Measurements from ENCODE around the gene RIC8B.

Gene RIC8B

DNA sequence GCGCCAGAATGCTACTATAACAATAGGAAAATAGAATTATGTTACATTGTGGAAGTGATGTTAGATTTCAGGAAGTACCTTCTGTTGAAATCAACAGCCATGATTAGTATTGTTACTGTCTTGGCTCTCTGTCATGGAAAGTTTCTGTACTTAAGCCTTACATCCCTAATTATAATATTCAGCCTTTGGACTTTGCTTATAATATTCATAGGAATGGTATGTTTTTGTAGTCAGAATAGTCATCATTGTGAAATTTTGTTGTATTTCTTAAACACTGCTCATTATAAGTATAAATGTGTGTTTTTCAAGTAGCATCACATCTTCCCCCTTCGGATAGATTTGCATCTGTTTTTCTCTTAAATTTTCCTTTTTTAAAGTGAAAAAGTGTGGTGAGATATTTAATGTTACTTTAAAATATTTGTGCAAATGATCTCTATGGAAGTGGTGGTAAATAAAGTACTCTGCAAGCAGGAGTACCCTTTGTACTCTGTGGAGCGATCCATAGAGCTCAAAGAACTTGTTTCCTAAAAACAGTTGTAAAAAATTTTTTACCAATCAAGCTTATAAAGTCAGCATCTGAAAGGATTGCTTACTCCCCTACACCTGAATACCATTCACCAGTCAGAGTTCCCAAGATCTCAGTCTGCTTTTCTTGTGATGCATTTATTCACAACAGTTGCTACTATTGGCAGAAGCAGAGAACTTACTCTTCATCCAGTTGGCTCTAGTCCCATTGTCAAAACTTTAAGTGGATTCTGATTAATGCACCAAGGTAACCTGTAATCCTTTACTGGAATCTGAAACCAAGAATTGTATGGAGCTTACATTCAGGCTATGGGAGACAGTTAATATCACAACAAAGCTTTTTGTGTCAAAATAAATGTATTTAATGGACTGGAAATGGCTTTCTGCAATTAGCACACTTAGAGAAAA is 87.8 kb downstream of the RIC8B start:
- no peak overlapping the region for H3K27ac ChIP-seq
- no peak overlapping the region for H3K4me3 ChIP-seq (ENCODE audit: low read depth, low read length)
- no peak overlapping the region for H2AFZ ChIP-seq
- no peaks in the 10 kb centered on the region for H3K9me3 ChIP-seq (ENCODE audit: control insufficient read depth, low read length)
- no peak overlapping the region for H3K9ac ChIP-seq
- no peaks in the 10 kb centered on the region for H3K4me1 ChIP-seq
- TF ChIP-seq, protein P1, sequence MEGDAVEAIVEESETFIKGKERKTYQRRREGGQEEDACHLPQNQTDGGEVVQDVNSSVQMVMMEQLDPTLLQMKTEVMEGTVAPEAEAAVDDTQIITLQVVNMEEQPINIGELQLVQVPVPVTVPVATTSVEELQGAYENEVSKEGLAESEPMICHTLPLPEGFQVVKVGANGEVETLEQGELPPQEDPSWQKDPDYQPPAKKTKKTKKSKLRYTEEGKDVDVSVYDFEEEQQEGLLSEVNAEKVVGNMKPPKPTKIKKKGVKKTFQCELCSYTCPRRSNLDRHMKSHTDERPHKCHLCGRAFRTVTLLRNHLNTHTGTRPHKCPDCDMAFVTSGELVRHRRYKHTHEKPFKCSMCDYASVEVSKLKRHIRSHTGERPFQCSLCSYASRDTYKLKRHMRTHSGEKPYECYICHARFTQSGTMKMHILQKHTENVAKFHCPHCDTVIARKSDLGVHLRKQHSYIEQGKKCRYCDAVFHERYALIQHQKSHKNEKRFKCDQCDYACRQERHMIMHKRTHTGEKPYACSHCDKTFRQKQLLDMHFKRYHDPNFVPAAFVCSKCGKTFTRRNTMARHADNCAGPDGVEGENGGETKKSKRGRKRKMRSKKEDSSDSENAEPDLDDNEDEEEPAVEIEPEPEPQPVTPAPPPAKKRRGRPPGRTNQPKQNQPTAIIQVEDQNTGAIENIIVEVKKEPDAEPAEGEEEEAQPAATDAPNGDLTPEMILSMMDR (IDR thresholded peaks at IDR 0.05): no peak
- H3K36me3 ChIP-seq (ENCODE audit: control insufficient read depth, insufficient read depth, low read length): no peaks in the 10 kb centered on the region
- no peak overlapping the region for H3K4me2 ChIP-seq (ENCODE audit: low read length)
- H3K27me3 ChIP-seq (ENCODE audit: control insufficient read depth, insufficient read depth, low read length): no peaks in the 10 kb centered on the region
- H3K79me2 ChIP-seq: no peaks in the 10 kb centered on the region

DNA sequence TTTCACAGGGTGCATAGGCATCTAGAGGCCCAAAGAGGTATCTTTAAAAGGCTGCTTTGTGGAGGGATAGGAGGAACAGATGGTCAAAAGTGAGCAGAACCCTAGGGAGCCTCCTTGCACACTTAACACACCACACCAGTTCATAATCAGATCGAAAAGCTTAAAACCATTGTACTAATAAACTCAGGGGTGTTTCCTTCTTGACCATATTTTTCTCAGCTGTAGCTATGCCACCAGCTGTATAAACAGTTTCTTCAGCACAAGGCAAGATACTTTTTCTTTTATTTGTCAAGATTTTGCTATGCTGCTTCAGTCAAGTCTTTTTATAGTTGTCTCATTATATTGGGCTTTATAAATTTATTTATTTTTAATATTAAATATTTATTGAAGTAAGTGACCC is 88.7 kb downstream of the RIC8B start:
- H3K4me2 ChIP-seq (ENCODE audit: low read length): no peak overlapping the region
- no peak overlapping the region for H3K27ac ChIP-seq
- no peaks in the 10 kb centered on the region for H3K4me1 ChIP-seq
- H3K27me3 ChIP-seq (ENCODE audit: control insufficient read depth, insufficient read depth, low read length): no peaks in the 10 kb centered on the region
- no peak overlapping the region for H3K4me3 ChIP-seq (ENCODE audit: low read depth, low read length)
- H2AFZ ChIP-seq: no peak overlapping the region
- no peaks in the 10 kb centered on the region for H3K79me2 ChIP-seq
- H3K36me3 ChIP-seq (ENCODE audit: control insufficient read depth, insufficient read depth, low read length): no peaks in the 10 kb centered on the region
- no peaks in the 10 kb centered on the region for H3K9me3 ChIP-seq (ENCODE audit: control insufficient read depth, low read length)
- TF ChIP-seq, protein P1 (IDR thresholded peaks at IDR 0.05): no peak
- H3K9ac ChIP-seq: no peak overlapping the region

DNA sequence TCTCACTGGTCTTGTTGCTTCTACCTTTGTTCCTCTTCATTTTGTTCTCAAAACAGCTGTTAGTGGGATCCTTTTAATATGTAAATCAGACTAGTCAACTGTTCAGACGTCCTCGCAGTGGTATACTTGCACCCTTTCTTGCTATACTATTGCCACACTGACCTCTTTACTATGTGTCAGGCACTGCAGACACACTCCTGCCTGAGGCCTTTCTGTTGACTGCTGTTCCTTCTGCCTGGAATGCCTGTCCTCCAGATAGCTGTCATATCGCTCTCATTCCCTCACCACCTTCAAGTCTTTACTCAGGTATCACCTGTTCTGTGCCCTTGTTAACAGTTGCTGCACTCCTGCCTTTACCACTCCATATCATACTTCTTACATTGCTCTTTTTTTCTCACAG is 91.2 kb downstream of the RIC8B start:
- H3K9me3 ChIP-seq (ENCODE audit: control insufficient read depth, low read length): no peaks in the 10 kb centered on the region
- no peak overlapping the region for H3K27ac ChIP-seq
- H3K4me2 ChIP-seq (ENCODE audit: low read length): no peak overlapping the region
- no peaks in the 10 kb centered on the region for H3K4me1 ChIP-seq
- H3K27me3 ChIP-seq (ENCODE audit: control insufficient read depth, insufficient read depth, low read length): no peaks in the 10 kb centered on the region
- no peaks in the 10 kb centered on the region for H3K79me2 ChIP-seq
- TF ChIP-seq, protein P1 (IDR thresholded peaks at IDR 0.05): no peak
- H3K9ac ChIP-seq: no peak overlapping the region
- H3K4me3 ChIP-seq (ENCODE audit: low read depth, low read length): no peak overlapping the region
- H3K36me3 ChIP-seq (ENCODE audit: control insufficient read depth, insufficient read depth, low read length): no peaks in the 10 kb centered on the region
- H2AFZ ChIP-seq: no peak overlapping the region

DNA sequence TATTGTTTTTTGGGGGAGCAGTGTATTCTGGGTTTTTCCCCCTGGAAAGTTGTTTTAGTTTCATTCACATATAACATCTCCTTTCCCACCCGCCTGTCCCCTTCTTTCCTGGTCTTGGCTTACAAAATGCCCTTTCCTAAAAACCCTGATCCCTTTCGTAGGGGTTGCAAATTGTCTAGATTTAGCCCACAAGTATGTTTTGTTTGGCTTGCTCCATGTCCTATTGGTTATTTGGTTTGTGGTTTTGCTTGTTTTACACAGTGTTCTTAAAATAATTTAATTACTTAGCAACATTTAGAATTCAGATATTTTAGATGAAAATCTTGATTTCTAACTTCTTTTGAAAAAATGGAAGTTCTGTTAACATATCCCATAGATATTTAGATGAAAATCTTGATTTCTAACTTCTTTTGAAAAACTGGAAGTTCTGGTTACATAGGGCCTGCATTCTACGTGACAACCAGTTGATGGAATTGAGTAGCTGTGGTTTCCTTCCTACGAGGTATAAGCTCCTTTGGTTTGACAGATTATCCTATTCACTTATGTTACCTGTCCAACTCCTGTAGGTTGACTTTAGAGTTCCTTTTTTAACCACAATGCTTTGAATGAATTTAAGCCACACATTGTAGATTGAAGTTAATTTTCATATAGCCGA is 92.1 kb downstream of the RIC8B start:
- Histone ChIP-seq H3K4me1 (no peaks in the 10 kb centered on the region), H3K36me3 (ENCODE audit: control insufficient read depth, insufficient read depth, low read length) (no peaks in the 10 kb centered on the region), H3K79me2 (no peaks in the 10 kb centered on the region), H2AFZ (no peak overlapping the region), H3K27ac (no peak overlapping the region), H3K9me3 (ENCODE audit: control insufficient read depth, low read length) (no peaks in the 10 kb centered on the region), H3K27me3 (ENCODE audit: control insufficient read depth, insufficient read depth, low read length) (no peaks in the 10 kb centered on the region), H3K9ac (no peak overlapping the region), H3K4me3 (ENCODE audit: low read depth, low read length) (no peak overlapping the region), H3K4me2 (ENCODE audit: low read length) (no peak overlapping the region)
- TF ChIP-seq, protein P1 (IDR thresholded peaks at IDR 0.05): no peak

Measured in parathyroid adenoma (tissue), 2 donors.